ENCODE data around the gene PCOLCE2.

- TF ChIP-seq CTCF (conservative IDR thresholded peaks at IDR 0.05; ENCODE audit: low read length) (no peak), EZH2phosphoT487 (IDR thresholded peaks at IDR 0.05; ENCODE audit: borderline replicate concordance, low read depth, low read length) (no peak)
Observed at GRCh38 chr3:142910280-142910679, 21.4 kb upstream of the PCOLCE2 start.
